NOMO-1 treated with DMSO at 0.1 percent for 48 hours (cell line): ENCODE data around the gene UACA.

Source experiments
- DNase-seq: peaks from one replicate; lab custom pipeline; 2025; ENCODE audit not compliant: unreplicated experiment; lab: John Stamatoyannopoulos, UW

UACA gene

GRCh38 chr15:70710714-70711113 is 52.6 kb downstream of the UACA start:
- no peak for DNase-seq

GRCh38 chr15:70708839-70709238 is 54.5 kb downstream of the UACA start:
- DNase-seq = no peak

GRCh38 chr15:70707686-70708300 is 55.6 kb downstream of the UACA start:
- no peak for DNase-seq

DNA sequence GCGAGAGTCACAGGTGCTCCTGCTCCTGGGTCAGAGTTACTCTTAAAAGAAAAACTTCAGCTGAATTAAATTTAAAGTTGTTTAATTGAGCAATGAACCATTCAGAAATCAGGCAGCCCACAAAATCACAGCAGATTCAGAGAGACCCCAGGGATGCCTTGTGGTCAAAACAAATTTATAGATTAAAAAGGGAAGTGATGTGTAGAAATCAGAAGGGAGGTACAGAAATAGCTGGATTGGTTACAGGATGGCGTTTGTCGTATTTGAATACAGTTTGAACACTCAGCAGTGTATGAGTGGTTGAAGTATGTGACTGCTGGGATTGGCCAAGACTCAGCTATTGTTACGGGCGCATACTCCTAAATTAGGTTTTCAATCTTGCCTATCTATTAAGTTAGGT is 58.6 kb downstream of the UACA start:
- peak; percentile 79 for DNase-seq

DNA sequence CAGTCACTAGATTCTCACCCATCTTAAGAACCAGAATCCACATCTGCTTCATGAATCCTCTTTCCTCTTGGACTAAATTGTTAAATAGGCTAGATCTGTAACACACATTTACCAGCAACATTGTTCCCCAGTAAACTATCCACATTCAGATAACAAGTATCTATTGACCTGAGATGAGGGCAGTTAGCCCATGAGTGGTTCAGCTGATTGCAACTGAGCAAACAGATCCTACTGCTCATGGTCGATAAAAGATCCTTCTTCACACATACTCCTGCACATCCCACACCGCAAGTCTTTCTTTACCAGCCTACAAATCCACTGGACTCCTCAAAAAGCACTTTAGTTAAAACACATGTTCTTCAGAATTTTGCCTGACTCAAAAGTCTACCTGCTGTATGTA is 59.2 kb downstream of the UACA start:
- DNase-seq = no peak

DNA sequence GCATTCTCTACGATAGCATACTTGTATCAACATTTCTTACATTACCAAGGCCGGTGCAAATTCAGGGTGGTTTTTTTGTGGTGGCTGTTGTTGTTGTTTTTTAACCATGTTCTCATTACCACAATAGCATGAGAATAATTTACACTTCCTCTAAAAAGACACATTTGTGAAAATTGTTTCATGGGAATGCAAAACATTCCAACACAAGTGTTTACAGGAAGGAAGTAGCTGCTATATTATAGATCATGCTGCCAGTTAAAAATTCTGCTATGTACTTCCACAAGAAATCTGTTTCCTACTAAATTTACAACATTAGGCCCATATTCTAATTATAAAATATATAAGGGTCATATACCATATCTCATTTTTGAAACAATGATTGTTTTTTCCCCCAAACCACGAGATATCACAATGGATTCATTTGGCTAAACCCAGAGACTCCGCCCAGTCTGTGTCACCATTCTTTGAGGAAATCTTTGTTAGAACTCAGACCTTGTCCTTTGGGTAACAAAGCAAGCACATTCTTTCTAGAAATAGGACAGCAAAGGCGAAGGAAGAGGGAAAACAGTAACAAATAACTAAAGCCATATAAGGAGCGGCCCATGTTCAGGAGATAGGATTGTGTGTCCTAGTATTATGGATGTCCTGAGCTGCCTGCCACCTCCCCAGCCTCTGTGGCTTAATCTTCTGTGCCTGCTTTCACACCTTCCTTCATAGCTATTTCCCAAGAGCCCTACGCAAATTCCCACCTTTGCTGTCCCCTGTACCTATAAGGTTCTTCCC is 60.1 kb downstream of the UACA start:
- no peak for DNase-seq

DNA sequence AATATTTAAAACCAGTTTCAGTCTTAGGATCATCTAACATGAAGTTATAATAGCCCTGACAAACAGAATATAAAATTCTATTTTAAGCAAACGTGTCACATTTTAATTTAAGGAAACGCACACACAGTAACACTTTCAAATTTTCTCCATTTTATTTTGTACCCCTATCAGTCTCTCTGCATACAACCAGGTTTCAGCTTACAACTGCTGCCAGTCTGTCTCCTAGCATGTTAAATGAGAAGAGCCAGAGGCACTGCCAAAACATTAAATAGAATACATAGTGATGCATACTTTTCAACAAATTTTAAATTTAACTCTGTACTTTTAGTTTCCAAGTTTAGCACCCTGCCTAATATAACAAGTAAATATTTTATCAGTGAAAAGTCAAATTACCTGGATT is 60.8 kb downstream of the UACA start:
- DNase-seq = no peak

DNA sequence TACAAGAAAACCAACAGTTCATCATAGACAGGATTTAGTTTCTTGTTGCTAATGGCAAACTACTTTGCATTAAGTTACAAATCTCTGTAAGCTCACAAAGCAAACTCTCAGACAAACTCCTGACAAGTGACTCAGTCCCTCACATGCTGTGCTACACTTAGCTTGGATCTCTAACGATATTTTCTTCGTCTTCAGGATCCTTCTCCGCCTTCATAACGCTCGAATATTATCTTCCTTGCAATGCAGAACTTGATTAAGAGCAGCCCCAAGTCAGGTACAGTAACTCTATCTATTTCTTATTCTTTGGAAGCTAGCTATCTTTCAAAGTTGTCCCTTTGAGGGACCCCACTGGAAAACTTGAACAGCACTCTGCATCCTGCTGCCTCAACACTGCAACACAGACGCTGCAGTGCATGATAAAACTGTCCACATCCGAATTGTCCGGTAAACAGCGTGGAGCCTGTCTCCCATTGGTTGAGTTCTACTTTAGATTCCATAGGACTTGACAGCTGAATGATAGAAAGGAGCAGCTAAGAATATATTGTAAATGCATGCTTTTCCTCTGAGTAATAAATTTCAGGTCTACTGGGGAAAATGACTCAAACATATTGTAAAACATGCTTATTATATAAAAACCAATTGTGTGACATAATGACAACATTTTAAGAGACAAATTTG is 61.3 kb downstream of the UACA start:
- DNase-seq = no peak

DNA sequence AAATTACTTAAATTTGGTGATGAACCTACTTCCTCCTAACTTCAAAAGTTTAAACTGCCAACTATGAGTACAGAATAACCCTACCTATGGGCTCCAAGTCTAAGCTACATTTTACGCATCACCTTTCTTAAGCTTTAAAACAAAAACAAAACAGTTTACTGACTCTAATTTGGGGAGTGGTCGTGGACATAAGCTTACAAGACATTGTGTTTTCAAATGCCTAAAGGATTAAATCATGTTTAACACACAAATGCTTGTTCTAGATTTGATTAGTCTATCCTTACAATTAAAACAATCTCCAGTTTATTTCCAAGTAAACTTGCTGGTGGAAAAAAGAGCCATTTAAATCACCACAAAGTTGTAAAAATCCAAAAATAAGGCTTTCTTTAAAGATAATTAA is 62.2 kb downstream of the UACA start:
- DNase-seq = no peak

DNA sequence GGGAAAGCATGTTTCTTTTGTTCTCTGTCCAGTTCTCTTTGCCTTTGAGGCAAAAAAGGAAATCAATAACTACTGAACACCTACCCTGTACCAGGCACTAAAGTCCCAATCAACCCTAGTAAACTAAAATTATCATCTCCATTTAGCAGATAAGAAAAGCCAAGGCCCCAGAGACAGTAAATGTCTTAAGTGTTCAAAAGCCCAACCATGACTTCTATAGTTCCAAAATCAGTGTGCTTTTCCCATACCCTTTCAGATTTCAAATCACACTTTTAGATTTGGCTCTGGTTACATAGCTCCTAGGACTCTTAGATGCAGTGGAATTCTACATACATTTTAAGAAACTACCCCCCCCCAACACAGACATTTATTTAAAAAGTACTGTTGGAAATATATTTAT is 63.5 kb downstream of the UACA start:
- DNase-seq = no peak

GRCh38 chr15:70698836-70699390 is 64.4 kb downstream of the UACA start:
- DNase-seq = no peak

DNA sequence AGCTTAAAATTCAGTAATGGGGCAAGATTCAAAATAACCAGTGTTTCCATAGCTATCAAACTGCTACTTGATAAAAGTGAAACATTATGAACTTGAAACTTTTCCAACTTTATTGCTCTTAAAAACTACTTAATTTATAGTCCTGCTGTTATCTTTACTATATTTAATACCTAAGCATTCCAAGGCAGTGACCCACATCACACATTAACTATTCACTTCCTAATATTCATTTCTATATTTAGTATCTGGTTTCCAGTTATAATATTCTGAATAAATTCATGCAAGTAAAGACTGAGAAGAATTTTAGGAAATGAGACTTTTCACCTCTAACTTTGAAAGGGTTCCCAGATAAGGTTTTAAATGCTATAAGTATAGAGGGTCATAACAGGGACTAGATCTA is 64.9 kb downstream of the UACA start:
- no peak for DNase-seq

GRCh38 chr15:70690491-70691276 is 72.7 kb downstream of the UACA start:
- DNase-seq = no peak

DNA sequence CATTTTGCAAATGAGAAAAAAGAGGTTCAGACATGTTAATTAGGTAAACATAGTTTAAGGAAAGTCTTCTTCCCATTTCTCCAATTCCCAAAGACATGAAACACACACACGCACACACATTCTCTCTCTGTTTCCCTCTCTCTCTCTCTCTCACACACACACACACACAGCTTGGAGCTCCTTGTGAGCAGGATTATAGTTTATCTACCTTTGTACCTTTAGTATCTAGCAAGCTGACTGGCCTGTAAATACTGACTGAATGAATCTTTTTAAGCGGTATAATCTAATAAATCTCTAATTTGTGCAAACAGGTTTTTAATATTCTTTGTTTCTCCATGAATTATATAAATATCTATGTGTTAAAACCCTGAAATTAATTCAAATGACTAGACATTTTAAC is 73.3 kb downstream of the UACA start:
- no peak for DNase-seq

GRCh38 chr15:70687482-70687881 is 75.9 kb downstream of the UACA start:
- no peak for DNase-seq

GRCh38 chr15:70680817-70681216 is 82.5 kb downstream of the UACA start:
- DNase-seq = no peak

- DNase-seq = peak; percentile 45
Observed at GRCh38 chr15:70679919-70680231, 83.5 kb downstream of the UACA start.

DNA sequence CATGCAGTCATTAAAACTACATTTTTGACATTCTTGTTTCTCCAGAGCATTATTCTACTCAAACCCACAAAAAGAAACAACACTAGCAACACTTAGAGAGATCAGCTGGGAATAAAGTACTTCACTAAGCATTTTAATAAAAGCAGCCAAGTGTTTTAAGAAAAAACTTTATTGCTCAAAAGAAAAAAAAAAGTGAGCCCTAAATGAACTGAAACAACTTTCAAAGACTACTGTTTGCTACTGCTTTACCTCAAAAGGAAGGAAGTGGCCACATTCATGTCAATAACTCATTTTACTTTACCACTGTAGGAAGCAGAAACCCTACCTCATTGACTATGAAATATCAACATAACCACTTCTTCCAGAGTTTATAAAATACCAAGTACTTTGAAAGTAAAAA is 91.3 kb downstream of the UACA start:
- DNase-seq = peak; percentile 95

- DNase-seq = no peak
Observed at GRCh38 chr15:70670680-70671079, 92.7 kb downstream of the UACA start.

DNA sequence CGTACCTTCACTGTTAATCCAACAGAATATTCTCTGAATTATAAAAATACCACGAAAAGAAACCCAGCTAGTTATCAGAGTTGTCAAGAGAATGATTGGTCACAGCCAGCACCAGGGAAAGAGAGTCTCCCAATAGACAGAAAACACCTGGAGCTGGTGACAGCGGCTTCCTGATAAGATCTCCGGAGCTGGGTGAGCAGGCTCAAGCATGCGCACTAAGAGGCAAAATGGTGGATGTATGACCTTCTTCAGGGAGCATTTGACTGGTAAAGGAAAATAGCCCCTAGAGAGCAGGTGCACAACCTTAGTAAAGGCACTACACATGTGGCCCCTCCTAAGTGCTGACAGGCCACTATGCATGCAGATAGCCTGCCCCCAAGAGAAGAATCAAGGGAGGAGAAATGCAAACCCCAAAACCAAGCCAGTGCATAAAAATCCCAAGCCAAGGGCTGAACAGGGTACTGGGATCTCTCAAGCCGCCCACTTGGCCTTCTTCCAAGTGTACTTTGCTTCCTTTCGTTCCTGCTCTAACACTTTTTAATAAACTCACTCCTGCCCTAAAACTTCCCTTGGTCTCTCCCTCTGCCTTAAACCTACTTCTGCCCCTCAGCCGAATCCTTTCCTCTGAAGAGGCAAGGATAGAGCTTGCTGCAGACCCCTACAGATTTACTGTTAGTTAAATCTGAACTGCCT is 93.2 kb downstream of the UACA start:
- no peak for DNase-seq
